ENCODE results near the gene FUCA1.

DNA sequence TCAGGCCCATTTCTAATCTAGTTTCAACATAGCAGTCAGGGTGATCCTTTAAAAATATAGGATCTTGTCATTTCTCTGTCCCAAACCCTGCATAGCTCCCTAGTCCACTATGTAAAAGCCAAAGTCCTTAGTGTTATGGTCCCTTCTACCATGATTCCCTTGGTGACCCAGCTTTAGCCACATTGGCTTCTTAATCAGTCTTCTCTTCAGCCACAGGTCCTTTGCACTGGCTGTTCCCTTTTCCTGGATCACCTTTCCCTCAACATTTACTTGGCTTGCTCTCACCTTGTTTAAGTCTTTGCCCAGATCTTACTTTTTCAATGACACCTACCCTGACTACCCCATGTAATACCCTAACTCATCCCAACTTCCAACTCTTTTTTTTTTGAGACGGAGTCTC, 11.7 kb upstream of the FUCA1 start:
- no peak for TF ChIP-seq CTCF (IDR thresholded peaks at IDR 0.05)
- no peak for TF ChIP-seq POLR2A (IDR thresholded peaks at IDR 0.05)
